H1 (cell line): ENCODE data around the gene UCKL1. TPM values are rescaled to one million over a fixed set of nuclear protein-coding genes. Genes with fewer than 3 reads are reported as not detected.

Source experiments
- CTCF ChIA-PET: fragments of 300-600 bp; sonication (Branson Sonifier 250); formaldehyde crosslinking; loops from one replicate; lab custom pipeline; 2021; ENCODE audit not compliant: partially characterized antibody; lab: Charles Lee
- POLR2A ChIA-PET: fragments of 300-600 bp; sonication (Branson Sonifier 250); formaldehyde crosslinking; loops from one replicate; lab custom pipeline; 2021; ENCODE audit warnings: inconsistent platforms; ENCODE audit not compliant: partially characterized antibody; lab: Charles Lee
- DNase-seq, 2 experiments: peaks; one replicate each; pipeline versions ENCODE4 v3.0.0 to v3.0.0-alpha.2; 2010 to 2022; ENCODE audit warnings: low spot score in 2 of 2, low read depth in 1 of 2, mixed read lengths in 1 of 2
- FAIRE-seq: peaks from 2 replicates; lab custom pipeline; 2011; peaks lifted over from hg19 to GRCh38; lab: Jason Lieb, UNC
- H2AFZ ChIP-seq: 2 replicates; pipeline ENCODE4 v1.8.1; 2012; ENCODE audit warnings: low read length, inconsistent platforms
- H2AK5ac ChIP-seq: 2 replicates; pipeline ENCODE4 v1.6.1; 2013; ENCODE audit warnings: low read depth, low read length
- H2BK120ac ChIP-seq: replicated peaks from 2 replicates; pipeline ENCODE3; 2013; ENCODE audit warnings: low read depth, low read length, inconsistent platforms
- H2BK12ac ChIP-seq: 2 replicates; pipeline ENCODE4 v1.6.1; 2013; ENCODE audit warnings: low read depth, low read length
- H2BK15ac ChIP-seq: 2 replicates; pipeline ENCODE4 v1.6.1; 2013; ENCODE audit warnings: low read length
- H2BK20ac ChIP-seq: 2 replicates; pipeline ENCODE4 v1.6.1; 2013; ENCODE audit warnings: low read length
- H2BK5ac ChIP-seq: 2 replicates; pipeline ENCODE4 v1.6.1; 2013; ENCODE audit warnings: low read depth, low read length
- H3K14ac ChIP-seq: 2 replicates; pipeline ENCODE4 v1.6.1; 2013; ENCODE audit warnings: inconsistent platforms; ENCODE audit not compliant: insufficient read length
- H3K18ac ChIP-seq: 2 replicates; pipeline ENCODE4 v1.6.1; 2013; ENCODE audit warnings: low read length; ENCODE audit errors: extremely low read depth
- H3K23ac ChIP-seq: 2 replicates; pipeline ENCODE4 v1.6.1; 2013; ENCODE audit warnings: inconsistent platforms; ENCODE audit not compliant: insufficient read length
- H3K23me2 ChIP-seq: 2 replicates; pipeline ENCODE4 v1.6.1; 2013; ENCODE audit warnings: low read depth, low read length
- H3K27ac ChIP-seq: 2 replicates; pipeline ENCODE4 v1.6.1; 2011; ENCODE audit warnings: low read depth, low read length, inconsistent platforms
- H3K27me3 ChIP-seq, 4 experiments: replicated peaks in 1 of 4; 1 replicate in 1 of 4; 2 replicates in 3 of 4; pipeline versions ENCODE4 v1.6.1 to v1.8.1; 2011 to 2013; ENCODE audit warnings: low read length in 3 of 4, mild to moderate bottlenecking in 3 of 4, inconsistent platforms in 2 of 4, mixed read lengths in 2 of 4, moderate library complexity in 1 of 4; ENCODE audit not compliant: control insufficient read depth in 3 of 4, insufficient read depth in 3 of 4; ENCODE audit errors: extremely low read depth in 1 of 4
- H3K36me3 ChIP-seq, 4 experiments: 2 replicates each; pipeline versions ENCODE4 v1.6.1 to v1.8.1; 2011 to 2013; ENCODE audit warnings: mild to moderate bottlenecking in 4 of 4, low read length in 3 of 4, moderate library complexity in 2 of 4, control low read depth in 1 of 4, inconsistent platforms in 1 of 4; ENCODE audit not compliant: insufficient read depth in 4 of 4, control insufficient read depth in 2 of 4
- H3K4ac ChIP-seq: replicated peaks from 2 replicates; pipeline ENCODE3; 2013; ENCODE audit warnings: low read length, low read depth, mixed read lengths, inconsistent platforms; ENCODE audit not compliant: insufficient read length
- H3K4me1 ChIP-seq, 4 experiments: replicated peaks in 1 of 4; 1 replicate in 1 of 4; 2 replicates in 3 of 4; pipeline versions ENCODE4 v1.6.1 to v1.8.1; 2011 to 2013; ENCODE audit warnings: low read length in 3 of 4, inconsistent platforms in 2 of 4, mixed read lengths in 1 of 4; ENCODE audit not compliant: insufficient read depth in 4 of 4, control insufficient read depth in 3 of 4
- H3K4me2 ChIP-seq, 2 experiments: 2 replicates each; pipeline versions ENCODE4 v1.6.1 to v1.8.1; 2011 to 2013; ENCODE audit warnings: low read depth in 2 of 2, low read length in 2 of 2, control low read depth in 1 of 2, inconsistent platforms in 1 of 2, mild to moderate bottlenecking in 1 of 2; ENCODE audit not compliant: insufficient read depth in 1 of 2
- H3K4me3 ChIP-seq, 4 experiments: fragments of 200-600, 300-600 bp in 1 of 4; sonication (generic), shearing (Covaris generic), sonication (Bioruptor Twin) in 1 of 4; 2 replicates each; pipeline versions ENCODE4 v1.5.1 to v1.8.1; 2011 to 2016; ENCODE audit warnings: low read length in 4 of 4, low read depth in 3 of 4, control low read depth in 2 of 4, inconsistent platforms in 2 of 4, mild to moderate bottlenecking in 2 of 4, mixed read lengths in 1 of 4, moderate library complexity in 1 of 4; ENCODE audit not compliant: insufficient read depth in 2 of 4; ENCODE audit errors: extremely low read depth in 1 of 4
- H3K56ac ChIP-seq: replicated peaks from 2 replicates; pipeline ENCODE3; 2013; ENCODE audit warnings: low read depth, mild to moderate bottlenecking, mixed read lengths, low read length, inconsistent platforms; ENCODE audit not compliant: insufficient read length
- H3K79me1 ChIP-seq: 2 replicates; pipeline ENCODE4 v1.6.1; 2013; ENCODE audit warnings: low read depth, low read length, control low read depth
- H3K79me2 ChIP-seq, 2 experiments: 2 replicates each; pipeline versions ENCODE4 v1.6.1 to v1.8.1; 2012 to 2013; ENCODE audit warnings: low read length in 2 of 2, mild to moderate bottlenecking in 2 of 2, inconsistent platforms in 1 of 2; ENCODE audit not compliant: insufficient read depth in 2 of 2, control insufficient read depth in 1 of 2
- H3K9ac ChIP-seq, 4 experiments: replicated peaks in 1 of 4; 1 replicate in 1 of 4; 2 replicates in 3 of 4; pipeline versions ENCODE4 v1.6.1 to v1.8.1; 2011 to 2013; ENCODE audit warnings: low read depth in 3 of 4, low read length in 3 of 4, control low read depth in 2 of 4, mild to moderate bottlenecking in 2 of 4, moderate library complexity in 2 of 4, inconsistent platforms in 1 of 4; ENCODE audit errors: extremely low read depth in 1 of 4
- H3K9me3 ChIP-seq, 2 experiments: 2 replicates each; pipeline versions ENCODE4 v1.6.1 to v1.8.1; 2012 to 2013; ENCODE audit warnings: mild to moderate bottlenecking in 2 of 2, moderate library complexity in 2 of 2, control low read depth in 1 of 2, inconsistent platforms in 1 of 2, low read depth in 1 of 2, low read length in 1 of 2, mixed read lengths in 1 of 2; ENCODE audit not compliant: insufficient read depth in 2 of 2
- H4K20me1 ChIP-seq, 2 experiments: replicated peaks in 1 of 2; 2 replicates each; pipeline versions ENCODE3 to v1.8.1; 2011 to 2013; ENCODE audit warnings: inconsistent platforms in 2 of 2, low read length in 2 of 2, mild to moderate bottlenecking in 1 of 2; ENCODE audit not compliant: insufficient read depth in 2 of 2, control insufficient read depth in 1 of 2
- H4K5ac ChIP-seq: 2 replicates; pipeline ENCODE4 v1.6.1; 2013; ENCODE audit warnings: low read length, low read depth, mixed read lengths, inconsistent platforms; ENCODE audit not compliant: insufficient read length
- H4K8ac ChIP-seq: 2 replicates; pipeline ENCODE4 v1.8.0; 2013; ENCODE audit warnings: mild to moderate bottlenecking, moderate library complexity, low read length, inconsistent platforms; ENCODE audit not compliant: insufficient read depth; ENCODE audit errors: extremely low read depth
- H4K91ac ChIP-seq: replicated peaks from 2 replicates; pipeline ENCODE3; 2013; ENCODE audit warnings: low read length, mixed read lengths, inconsistent platforms; ENCODE audit not compliant: insufficient read length
- CBX5 ChIP-seq: fragments of 300-800, 300-1000 bp; sonication (generic); IDR thresholded peaks from 2 replicates; pipeline ENCODE4 v1.7.1; 2016; ENCODE audit warnings: antibody characterized with exemption, low read length, low read depth
- HDAC2 ChIP-seq, 2 experiments: fragments of 300-600 bp in 1 of 2; sonication (generic) in 1 of 2; IDR thresholded peaks; 2 replicates each; pipeline ENCODE4 v1.6.1; 2011 to 2012; ENCODE audit warnings: low read depth in 2 of 2, low read length in 2 of 2, mild to moderate bottlenecking in 2 of 2, moderate library complexity in 2 of 2, borderline replicate concordance in 1 of 2, inconsistent platforms in 1 of 2
- POLR2AphosphoS5 ChIP-seq: IDR thresholded peaks from 2 replicates; pipeline ENCODE4 v1.6.1; 2011; ENCODE audit warnings: low read depth, low read length
- RAD21 ChIP-seq, 2 experiments: IDR thresholded peaks in 1 of 2; conservative IDR thresholded peaks in 1 of 2; 2 replicates each; pipeline ENCODE4 v1.6.1; 2011; ENCODE audit warnings: low read depth in 2 of 2, low read length in 2 of 2, improper control_type of control experiment in 1 of 2, inconsistent platforms in 1 of 2, mild to moderate bottlenecking in 1 of 2, moderate library complexity in 1 of 2
- SP2 ChIP-seq: IDR thresholded peaks from 2 replicates; pipeline ENCODE4 v1.6.1; 2012; ENCODE audit warnings: mild to moderate bottlenecking, low read length, inconsistent platforms
- TAF1 ChIP-seq: IDR thresholded peaks from 2 replicates; pipeline ENCODE4 v1.6.1; 2011; ENCODE audit warnings: mild to moderate bottlenecking, low read depth, low read length
- YY1 ChIP-seq: IDR thresholded peaks from 2 replicates; pipeline ENCODE4 v1.6.1; 2011; ENCODE audit warnings: low read depth, mild to moderate bottlenecking, low read length
- WGBS, 2 experiments: shearing (Covaris generic) in 1 of 2; methylation state at CpG; one replicate each; pipeline versions ENCODE4 v1.1.6 to v1.1.7; 2013 to 2015; ENCODE audit warnings: low lambda C conversion rate in 2 of 2, mixed read lengths in 2 of 2, inconsistent platforms in 1 of 2, low coverage in 1 of 2, missing lambda C conversion rate in 1 of 2; ENCODE audit not compliant: insufficient replicate concordance in 2 of 2, insufficient coverage in 1 of 2, insufficient read length in 1 of 2; ENCODE audit errors: extremely low coverage in 1 of 2, missing lambda C conversion rate in 1 of 2; 5-methylcytosine and 5-hydroxymethylcytosine counted together
- polyA plus RNA-seq, 7 experiments: library from polyadenylated mRNA; depleted of rRNA in 3 of 7; stranded (reverse) in 5 of 7; unstranded in 2 of 7; fragments of >200 nt in 5 of 7; fragments of 200-250 nt in 2 of 7; gene quantifications; 1 replicate in 5 of 7; 2 replicates in 1 of 7; 4 replicates in 1 of 7; pipeline versions ENCODE4 v1.2.1 to v1.2.3, GENCODE V29; 2011 to 2013; ENCODE audit warnings: missing spikeins in 2 of 7, mixed read lengths in 2 of 7
- total RNA-seq: library from RNA; stranded (reverse); fragmentation: NEBNext Ultra II Directional; extraction: Animal tissue kit (Norgen Biotek cat#: 25700); gene quantifications from 2 replicates; pipeline ENCODE4 v1.2.1, GENCODE V29; 2021
- TF ChIP-seq, protein P1 (sequence below), 3 experiments: IDR thresholded peaks; 1 replicate in 2 of 3; 2 replicates in 1 of 3; pipeline versions ENCODE4 v1.5.1 to v1.6.1; 2011; ENCODE audit warnings: low read length in 3 of 3, mild to moderate bottlenecking in 3 of 3, inconsistent platforms in 2 of 3, low read depth in 1 of 3, moderate library complexity in 1 of 3; ENCODE audit not compliant: insufficient read depth in 1 of 3; ENCODE audit errors: control extremely low read depth in 1 of 3

UCKL1 gene
- total and polyA plus RNA-seq, 2 of the 8 experiments (the other 6 are each of a cell fraction or from before 2014, with no cell fraction given) = 36.5 to 91.2 TPM

DNA sequence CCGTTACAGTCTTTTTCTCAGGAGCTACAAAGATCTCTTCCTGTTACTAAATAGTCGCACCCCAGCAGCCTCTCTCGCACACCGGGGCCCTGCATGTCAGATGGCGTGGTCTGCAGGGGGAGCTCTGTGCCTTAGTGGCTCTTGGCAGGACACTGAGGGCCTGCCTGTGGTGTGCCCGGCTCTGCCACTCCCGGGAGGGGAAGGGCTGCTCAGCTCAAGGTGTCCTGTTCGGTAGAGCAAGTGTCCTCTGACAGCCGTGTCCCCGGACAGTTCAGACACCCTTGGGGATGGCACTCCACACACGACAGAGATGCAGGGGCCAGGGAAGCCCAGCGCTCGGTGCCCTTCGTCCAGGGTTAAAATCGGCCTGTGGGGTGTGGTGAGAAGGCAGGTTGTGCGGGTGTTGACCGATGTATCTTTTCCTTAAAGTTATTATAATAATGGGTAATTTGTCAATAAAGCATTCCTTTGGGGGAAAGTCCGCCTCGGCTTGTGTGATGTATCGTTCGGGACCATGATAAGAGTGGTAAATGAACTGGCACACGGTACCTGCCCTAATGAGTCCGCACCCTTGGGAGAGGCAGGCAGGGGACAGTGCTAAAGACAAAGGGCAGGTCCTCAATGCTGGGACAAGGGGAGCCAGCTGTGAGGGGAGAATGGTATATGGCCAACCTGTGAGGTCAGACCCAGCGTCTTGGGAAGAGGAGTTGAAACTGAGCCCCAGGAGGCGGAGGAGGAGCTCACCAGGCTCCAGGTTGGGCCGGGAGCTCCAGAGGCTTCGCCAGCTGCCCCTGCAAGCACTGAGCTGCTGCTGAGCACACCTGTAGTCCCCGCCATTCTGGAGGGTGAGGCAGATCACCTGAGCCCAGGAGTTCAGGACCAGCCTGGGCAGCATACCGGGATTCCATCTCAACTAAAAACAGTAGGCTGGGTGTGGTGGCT, 64.9 kb downstream of the UCKL1 start:
- TF ChIP-seq, protein P1, sequence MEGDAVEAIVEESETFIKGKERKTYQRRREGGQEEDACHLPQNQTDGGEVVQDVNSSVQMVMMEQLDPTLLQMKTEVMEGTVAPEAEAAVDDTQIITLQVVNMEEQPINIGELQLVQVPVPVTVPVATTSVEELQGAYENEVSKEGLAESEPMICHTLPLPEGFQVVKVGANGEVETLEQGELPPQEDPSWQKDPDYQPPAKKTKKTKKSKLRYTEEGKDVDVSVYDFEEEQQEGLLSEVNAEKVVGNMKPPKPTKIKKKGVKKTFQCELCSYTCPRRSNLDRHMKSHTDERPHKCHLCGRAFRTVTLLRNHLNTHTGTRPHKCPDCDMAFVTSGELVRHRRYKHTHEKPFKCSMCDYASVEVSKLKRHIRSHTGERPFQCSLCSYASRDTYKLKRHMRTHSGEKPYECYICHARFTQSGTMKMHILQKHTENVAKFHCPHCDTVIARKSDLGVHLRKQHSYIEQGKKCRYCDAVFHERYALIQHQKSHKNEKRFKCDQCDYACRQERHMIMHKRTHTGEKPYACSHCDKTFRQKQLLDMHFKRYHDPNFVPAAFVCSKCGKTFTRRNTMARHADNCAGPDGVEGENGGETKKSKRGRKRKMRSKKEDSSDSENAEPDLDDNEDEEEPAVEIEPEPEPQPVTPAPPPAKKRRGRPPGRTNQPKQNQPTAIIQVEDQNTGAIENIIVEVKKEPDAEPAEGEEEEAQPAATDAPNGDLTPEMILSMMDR (IDR thresholded peaks at IDR 0.05; ENCODE audit: control extremely low read depth in 1 of 3, insufficient read depth in 1 of 3, low read depth in 1 of 3, low read length in 3 of 3) = peak; percentile 15 to 52 (median 15); a peak in 3 of 4 replicates
- no peak for TF ChIP-seq HDAC2 (IDR thresholded peaks at IDR 0.05; ENCODE audit: borderline replicate concordance in 1 of 2, low read depth in 2 of 2, low read length in 2 of 2)
- no peak for TF ChIP-seq CBX5
- TF ChIP-seq YY1 = no peak
- no peak for TF ChIP-seq SP2
- no peak for TF ChIP-seq TAF1
- TF ChIP-seq POLR2AphosphoS5 = no peak
- TF ChIP-seq RAD21 (IDR thresholded peaks at IDR 0.05 in 1 of 2, conservative IDR thresholded peaks at IDR 0.05 in 1 of 2; ENCODE audit: low read depth in 2 of 2, low read length in 2 of 2) = peak; percentile 24 to 42; a peak in 3 of 4 replicates
- no peak overlapping the region for H4K5ac ChIP-seq
- H3K9me3 ChIP-seq = no peaks in the 10 kb centered on the region
- H2BK12ac ChIP-seq = no peak overlapping the region
- H3K14ac ChIP-seq = no peak overlapping the region
- H3K23me2 ChIP-seq = peaks cover 3% of the 10 kb centered on the region; the same call in 1 of the 2 replicates
- H3K4me1 ChIP-seq = peaks cover 0 to 5% (median 2%) of the 10 kb centered on the region in 4 experiments; a peak in 3 of 7 replicates
- FAIRE-seq (no peak), DNase-seq (no peak)
- no peak overlapping the region for H3K18ac ChIP-seq
- H2BK20ac ChIP-seq = no peak overlapping the region
- no peak overlapping the region for H3K23ac ChIP-seq
- CTCF ChIA-PET = interaction anchor here (0.6 to 2.2 kb wide), 12 partner anchors 9 to 549 kb away, joined by 3 to 6 read pairs (median 3); partner anchors contain the start of gene PRPF6
- peaks cover 6 to 22% (median 11%) of the 10 kb centered on the region in 4 experiments for H3K36me3 ChIP-seq
- no peak overlapping the region for H4K91ac ChIP-seq
- H2BK5ac ChIP-seq = no peak overlapping the region
- no peak overlapping the region for H3K4me3 ChIP-seq
- no peak overlapping the region for H2BK15ac ChIP-seq
- no peaks in the 10 kb centered on the region for H3K27me3 ChIP-seq
- no peak overlapping the region for H3K9ac ChIP-seq
- H4K8ac ChIP-seq = no peak overlapping the region
- H3K79me1 ChIP-seq = peaks cover 5% of the 10 kb centered on the region
- H2AFZ ChIP-seq = no peak overlapping the region
- peaks cover 0 to 9% of the 10 kb centered on the region in 2 experiments; a peak in 2 of 4 replicates for H3K79me2 ChIP-seq
- POLR2A ChIA-PET = interaction anchor here (0.5 to 4.5 kb wide), 9 partner anchors 9 to 27 kb away, joined by 3 to 19 read pairs (median 3); partner anchors contain the start of gene TPD52L2
- no peak overlapping the region for H3K4me2 ChIP-seq
- H2BK120ac ChIP-seq = no peak overlapping the region
- H3K27ac ChIP-seq = no peak overlapping the region
- H4K20me1 ChIP-seq = peaks cover 6 to 11% of the 10 kb centered on the region in 2 experiments
- H3K4ac ChIP-seq = no peak overlapping the region
- H3K56ac ChIP-seq = no peak overlapping the region
- 92% methylated on average over 29 of the region's 29 CpGs; no CpG with 5 or more reads in 1 of the 2 experiments for WGBS, 2 experiments
- no peak overlapping the region for H2AK5ac ChIP-seq
